Thymus (tissue), 11 donors: ENCODE measurements around the gene PLSCR4. TPM values are rescaled to one million over a fixed set of nuclear protein-coding genes. Genes with fewer than 3 reads are reported as not detected.

Experiments
- DNase-seq, 9 donors: peaks; one replicate each; pipeline ENCODE4 v3.0.0-alpha.2; 2013; ENCODE audit warnings: low spot score in 9 of 9, low read depth in 6 of 9, missing footprints in 1 of 9
- H3K27ac ChIP-seq, 2 donors: one replicate each; pipeline ENCODE4 v1.5.1; 2013; ENCODE audit warnings: control low read depth in 1 of 2, low read depth in 1 of 2, low read length in 1 of 2, mild to moderate bottlenecking in 1 of 2, moderate library complexity in 1 of 2
- H3K27me3 ChIP-seq, 2 donors: one replicate each; pipeline ENCODE4 v1.5.1; 2013; ENCODE audit warnings: low read length in 1 of 2; ENCODE audit not compliant: control insufficient read depth in 2 of 2, insufficient read depth in 1 of 2
- H3K36me3 ChIP-seq, 2 donors: one replicate each; pipeline ENCODE4 v1.5.1; 2013; ENCODE audit warnings: low read length in 1 of 2, mild to moderate bottlenecking in 1 of 2, moderate library complexity in 1 of 2; ENCODE audit not compliant: control insufficient read depth in 2 of 2, insufficient read depth in 2 of 2
- H3K4me1 ChIP-seq, 2 donors: one replicate each; pipeline ENCODE4 v1.5.1; 2013; ENCODE audit warnings: low read length in 2 of 2; ENCODE audit not compliant: control insufficient read depth in 2 of 2, insufficient read depth in 2 of 2
- H3K4me3 ChIP-seq, 2 donors: one replicate each; pipeline ENCODE4 v1.5.1; 2013; ENCODE audit warnings: low read length in 2 of 2, control low read depth in 1 of 2, mild to moderate bottlenecking in 1 of 2
- H3K9me3 ChIP-seq, 2 donors: one replicate each; pipeline ENCODE4 v1.5.1; 2013; ENCODE audit warnings: low read length in 1 of 2, mild to moderate bottlenecking in 1 of 2; ENCODE audit not compliant: control insufficient read depth in 2 of 2, insufficient read depth in 1 of 2
- WGBS: extraction: QIAGEN DNeasy Blood & Tissue Kit; methylation state at CpG from one replicate; pipeline ENCODE4 v1.1.7; 2013; 5-methylcytosine and 5-hydroxymethylcytosine counted together
- polyA plus RNA-seq: library from polyadenylated mRNA; stranded (reverse); fragments of 200-250 nt; gene quantifications from one replicate; pipeline ENCODE4 v1.2.3, GENCODE V29; 2013
- total RNA-seq: library from RNA; stranded (reverse); fragments of 120-200 nt; gene quantifications from one replicate; pipeline ENCODE4 v1.2.4, GENCODE V29; 2013
- donor health status: healthy.

PLSCR4 gene
- total and polyA plus RNA-seq, 2 donors: 4.1 to 11.8 TPM

- Histone ChIP-seq H3K4me3 (no peak overlapping the region), H3K4me1 (no peaks in the 10 kb centered on the region), H3K27ac (no peak overlapping the region), H3K9me3 (no peaks in the 10 kb centered on the region), H3K27me3 (no peaks in the 10 kb centered on the region), H3K36me3 (no peaks in the 10 kb centered on the region)
- 51% methylated on average over 1 of the region's 1 CpG for WGBS
- DNase-seq: no peak
Measured at GRCh38 chr3:146274833-146275232, 23.9 kb upstream of the PLSCR4 start.

GRCh38 chr3:146273721-146274407, 23.0 kb upstream of the PLSCR4 start:
- no peaks in the 10 kb centered on the region for H3K4me1 ChIP-seq
- no peak overlapping the region for H3K4me3 ChIP-seq
- 97% methylated on average over 6 of the region's 6 CpGs for WGBS
- no peak for DNase-seq
- no peaks in the 10 kb centered on the region for H3K27me3 ChIP-seq
- H3K36me3 ChIP-seq: no peaks in the 10 kb centered on the region
- H3K9me3 ChIP-seq: no peaks in the 10 kb centered on the region
- H3K27ac ChIP-seq: no peak overlapping the region

- no peak for DNase-seq
- Histone ChIP-seq H3K27me3 (no peaks in the 10 kb centered on the region), H3K9me3 (no peaks in the 10 kb centered on the region), H3K27ac (no peak overlapping the region), H3K4me1 (no peaks in the 10 kb centered on the region), H3K4me3 (no peak overlapping the region), H3K36me3 (no peaks in the 10 kb centered on the region)
Measured at GRCh38 chr3:146271180-146271579, 20.3 kb upstream of the PLSCR4 start.

GRCh38 chr3:146269271-146269670, 18.4 kb upstream of the PLSCR4 start:
- H3K27ac ChIP-seq: no peak overlapping the region
- H3K4me3 ChIP-seq: no peak overlapping the region
- H3K4me1 ChIP-seq: no peaks in the 10 kb centered on the region
- no peaks in the 10 kb centered on the region for H3K27me3 ChIP-seq
- DNase-seq: no peak
- 83% methylated on average over 4 of the region's 4 CpGs for WGBS
- H3K36me3 ChIP-seq: no peaks in the 10 kb centered on the region
- H3K9me3 ChIP-seq: no peaks in the 10 kb centered on the region

GRCh38 chr3:146268535-146269219, 17.8 kb upstream of the PLSCR4 start:
- no peak overlapping the region for H3K4me3 ChIP-seq
- H3K9me3 ChIP-seq: no peaks in the 10 kb centered on the region
- no peaks in the 10 kb centered on the region for H3K4me1 ChIP-seq
- H3K36me3 ChIP-seq: no peaks in the 10 kb centered on the region
- DNase-seq: no peak
- WGBS: 95% methylated on average over 6 of the region's 6 CpGs
- no peaks in the 10 kb centered on the region for H3K27me3 ChIP-seq
- no peak overlapping the region for H3K27ac ChIP-seq

GRCh38 chr3:146265720-146266119, 14.8 kb upstream of the PLSCR4 start:
- H3K27ac ChIP-seq: no peak overlapping the region
- H3K4me3 ChIP-seq: no peak overlapping the region
- no peak for DNase-seq
- H3K36me3 ChIP-seq: no peaks in the 10 kb centered on the region
- no peaks in the 10 kb centered on the region for H3K4me1 ChIP-seq
- H3K9me3 ChIP-seq: no peaks in the 10 kb centered on the region
- WGBS: 96% methylated on average over 1 of the region's 1 CpG
- H3K27me3 ChIP-seq: no peaks in the 10 kb centered on the region

- H3K4me3 ChIP-seq: no peak overlapping the region
- no peak overlapping the region for H3K27ac ChIP-seq
- H3K4me1 ChIP-seq: no peaks in the 10 kb centered on the region
- no peaks in the 10 kb centered on the region for H3K27me3 ChIP-seq
- no peaks in the 10 kb centered on the region for H3K36me3 ChIP-seq
- H3K9me3 ChIP-seq: no peaks in the 10 kb centered on the region
- DNase-seq: no peak
- 86% methylated on average over 2 of the region's 2 CpGs for WGBS
Measured at GRCh38 chr3:146262371-146263110, 11.6 kb upstream of the PLSCR4 start.

GRCh38 chr3:146259880-146260589, 9.1 kb upstream of the PLSCR4 start:
- DNase-seq: no peak
- Histone ChIP-seq H3K27ac (no peak overlapping the region), H3K4me1 (no peaks in the 10 kb centered on the region), H3K36me3 (no peaks in the 10 kb centered on the region), H3K27me3 (no peaks in the 10 kb centered on the region), H3K4me3 (no peak overlapping the region), H3K9me3 (no peaks in the 10 kb centered on the region)
- 95% methylated on average over 5 of the region's 5 CpGs for WGBS
